Measurements from ENCODE around the gene CDK5RAP1.

DNA sequence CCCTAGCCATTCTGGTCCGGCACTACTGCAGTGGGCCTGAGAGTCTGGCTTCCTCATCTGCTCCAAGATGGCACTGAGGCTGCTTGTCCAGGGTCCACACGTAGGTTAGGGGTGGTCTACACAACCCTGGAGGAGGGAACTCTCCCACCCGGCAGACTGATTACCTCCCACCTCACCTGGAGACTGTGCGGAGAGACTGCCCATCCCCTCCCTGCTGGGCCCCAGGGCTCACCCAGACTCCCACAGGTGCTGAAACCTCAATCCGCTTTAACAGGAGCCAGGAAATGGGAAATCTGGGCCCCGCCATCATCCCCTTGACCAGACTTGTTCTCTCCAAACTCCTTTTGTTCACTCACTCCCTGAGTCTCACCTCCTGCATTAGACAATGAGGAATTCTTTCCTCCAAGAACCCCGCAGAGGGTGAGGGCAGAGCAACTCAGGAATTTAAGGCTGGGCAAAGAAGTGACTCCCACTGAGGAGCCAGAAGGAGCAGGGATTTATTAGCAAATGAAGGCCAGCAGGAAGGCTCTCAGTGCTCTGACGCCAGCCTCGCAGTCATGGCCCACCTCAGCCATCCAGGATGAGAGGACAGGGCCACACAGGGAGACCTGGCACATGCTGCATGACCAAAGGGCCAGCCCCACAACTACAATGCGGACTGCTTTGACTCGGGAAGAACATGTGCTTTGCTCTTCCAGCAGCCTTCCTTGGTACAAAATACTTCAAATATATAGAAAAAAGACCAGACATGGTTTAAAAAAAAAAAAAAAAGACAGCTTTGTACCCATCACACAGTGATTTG, 53.0 kb downstream of the CDK5RAP1 start:
- TF ChIP-seq EZH2 (IDR thresholded peaks at IDR 0.05; ENCODE audit: borderline replicate concordance, low read length), result no peak
- TF ChIP-seq, protein P1, sequence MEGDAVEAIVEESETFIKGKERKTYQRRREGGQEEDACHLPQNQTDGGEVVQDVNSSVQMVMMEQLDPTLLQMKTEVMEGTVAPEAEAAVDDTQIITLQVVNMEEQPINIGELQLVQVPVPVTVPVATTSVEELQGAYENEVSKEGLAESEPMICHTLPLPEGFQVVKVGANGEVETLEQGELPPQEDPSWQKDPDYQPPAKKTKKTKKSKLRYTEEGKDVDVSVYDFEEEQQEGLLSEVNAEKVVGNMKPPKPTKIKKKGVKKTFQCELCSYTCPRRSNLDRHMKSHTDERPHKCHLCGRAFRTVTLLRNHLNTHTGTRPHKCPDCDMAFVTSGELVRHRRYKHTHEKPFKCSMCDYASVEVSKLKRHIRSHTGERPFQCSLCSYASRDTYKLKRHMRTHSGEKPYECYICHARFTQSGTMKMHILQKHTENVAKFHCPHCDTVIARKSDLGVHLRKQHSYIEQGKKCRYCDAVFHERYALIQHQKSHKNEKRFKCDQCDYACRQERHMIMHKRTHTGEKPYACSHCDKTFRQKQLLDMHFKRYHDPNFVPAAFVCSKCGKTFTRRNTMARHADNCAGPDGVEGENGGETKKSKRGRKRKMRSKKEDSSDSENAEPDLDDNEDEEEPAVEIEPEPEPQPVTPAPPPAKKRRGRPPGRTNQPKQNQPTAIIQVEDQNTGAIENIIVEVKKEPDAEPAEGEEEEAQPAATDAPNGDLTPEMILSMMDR (IDR thresholded peaks at IDR 0.05; ENCODE audit: low read length), result no peak
